SH-SY5Y (cell line): Measurements from ENCODE around the gene TBL1X.

Source experiments
- GATA2 ChIP-seq: IDR thresholded peaks from 2 replicates; pipeline ENCODE4 v1.6.1; 2011; ENCODE audit warnings: mild to moderate bottlenecking, low read depth, low read length
- GATA3 ChIP-seq: IDR thresholded peaks from 2 replicates; pipeline ENCODE4 v1.6.1; 2011; ENCODE audit warnings: low read depth, mild to moderate bottlenecking, low read length, moderate library complexity

- TF ChIP-seq GATA3 (no peak), GATA2 (no peak)
Measured at GRCh38 chrX:9622128-9622527, 157.3 kb downstream of the TBL1X start.
